ENCODE data around the gene MRPS34.

The MRPS34 gene

DNA sequence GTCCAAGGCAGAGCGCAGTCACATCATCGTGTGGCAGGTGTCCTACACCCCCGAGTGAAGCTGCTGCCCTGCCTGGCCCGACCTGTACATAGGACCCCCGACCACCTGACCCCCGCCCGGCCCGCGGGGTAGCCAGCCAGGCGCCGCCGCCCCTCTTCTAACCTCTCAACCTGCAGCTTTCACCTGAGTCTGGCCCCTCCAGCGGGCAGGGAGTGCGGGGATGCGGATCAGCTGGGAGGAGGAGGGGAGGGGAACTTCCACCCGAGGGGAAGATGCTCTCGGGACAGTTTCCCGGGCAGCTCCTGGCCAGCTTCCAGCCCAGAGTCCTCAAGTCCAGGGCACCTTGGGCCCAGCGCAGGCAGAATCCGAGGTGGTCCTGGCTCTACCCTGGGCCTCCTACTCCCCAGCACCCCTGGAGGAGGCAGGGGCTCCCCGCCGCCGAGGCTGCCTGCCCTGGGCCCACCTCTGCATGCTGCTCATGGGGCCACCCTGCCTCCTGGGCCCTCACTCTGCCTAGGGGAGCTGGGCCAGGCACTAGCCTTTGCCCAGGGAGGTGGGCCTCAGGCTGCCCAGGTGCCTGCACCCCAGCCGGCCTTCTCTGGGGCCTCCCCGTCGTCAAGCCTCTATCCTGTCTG, 4.0 kb downstream of the MRPS34 start:
- no peak for DNase-seq

DNA sequence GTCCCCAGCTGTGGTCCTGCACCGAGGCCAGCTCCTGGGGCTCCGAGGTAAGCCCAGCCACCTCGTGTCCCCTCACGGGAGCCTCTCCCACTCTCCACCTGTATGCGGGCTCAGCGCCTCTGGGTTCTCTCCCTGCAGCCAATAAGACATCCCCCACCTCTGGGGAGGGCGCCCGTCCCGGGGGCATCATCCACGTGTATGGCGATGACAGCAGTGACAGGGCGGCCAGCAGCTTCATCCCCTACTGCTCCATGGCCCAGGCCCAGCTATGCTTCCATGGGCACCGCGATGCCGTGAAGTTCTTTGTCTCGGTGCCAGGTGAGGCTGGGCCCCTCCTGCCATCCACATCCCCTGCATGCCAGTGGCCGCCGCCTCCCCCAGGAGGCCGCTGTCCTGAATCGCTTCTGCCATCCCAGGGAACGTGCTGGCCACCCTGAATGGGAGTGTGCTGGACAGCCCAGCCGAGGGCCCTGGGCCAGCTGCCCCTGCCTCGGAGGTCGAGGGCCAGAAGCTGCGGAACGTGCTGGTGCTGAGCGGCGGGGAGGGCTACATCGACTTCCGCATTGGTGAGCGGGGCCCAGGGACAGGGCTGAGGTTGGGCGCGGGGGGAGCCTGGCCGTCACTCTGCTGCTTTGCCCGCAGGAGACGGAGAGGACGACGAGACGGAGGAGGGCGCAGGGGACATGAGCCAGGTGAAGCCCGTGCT, 4.7 kb downstream of the MRPS34 start:
- no peak for DNase-seq

DNA sequence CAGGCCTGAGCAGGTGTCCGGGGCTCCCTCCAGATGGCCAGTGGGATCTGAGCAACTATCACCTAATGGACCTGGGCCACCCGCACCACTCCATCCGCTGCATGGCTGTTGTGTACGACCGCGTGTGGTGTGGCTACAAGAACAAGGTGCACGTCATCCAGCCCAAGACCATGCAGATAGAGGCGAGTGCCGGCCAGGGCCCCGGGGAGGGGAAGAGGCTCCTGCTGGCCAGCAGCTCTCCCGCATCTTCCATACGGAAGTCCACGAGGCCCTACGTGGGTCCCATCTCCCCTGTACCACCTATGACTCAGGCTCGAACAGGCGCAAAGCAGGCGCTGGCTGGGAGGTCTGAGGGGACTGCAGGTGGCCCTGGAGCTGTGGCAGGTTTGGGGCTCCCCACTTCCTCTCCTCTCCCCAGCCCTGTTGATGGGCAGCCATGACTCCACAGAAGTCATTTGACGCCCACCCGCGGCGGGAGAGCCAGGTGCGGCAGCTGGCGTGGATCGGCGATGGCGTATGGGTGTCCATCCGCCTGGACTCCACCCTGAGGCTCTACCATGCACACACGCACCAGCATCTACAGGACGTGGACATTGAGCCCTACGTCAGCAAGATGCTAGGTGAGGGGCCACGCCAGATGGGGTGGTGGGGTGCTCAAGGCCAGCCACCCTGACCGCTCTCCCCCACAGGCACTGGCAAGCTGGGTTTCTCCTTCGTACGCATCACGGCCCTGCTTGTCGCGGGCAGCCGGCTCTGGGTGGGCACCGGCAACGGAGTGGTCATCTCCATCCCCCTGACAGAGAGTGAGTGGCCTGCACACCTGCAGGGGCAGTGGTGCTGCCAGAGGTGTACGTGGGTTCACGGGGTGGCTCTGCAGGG, 5.6 kb downstream of the MRPS34 start:
- no peak for DNase-seq

DNA sequence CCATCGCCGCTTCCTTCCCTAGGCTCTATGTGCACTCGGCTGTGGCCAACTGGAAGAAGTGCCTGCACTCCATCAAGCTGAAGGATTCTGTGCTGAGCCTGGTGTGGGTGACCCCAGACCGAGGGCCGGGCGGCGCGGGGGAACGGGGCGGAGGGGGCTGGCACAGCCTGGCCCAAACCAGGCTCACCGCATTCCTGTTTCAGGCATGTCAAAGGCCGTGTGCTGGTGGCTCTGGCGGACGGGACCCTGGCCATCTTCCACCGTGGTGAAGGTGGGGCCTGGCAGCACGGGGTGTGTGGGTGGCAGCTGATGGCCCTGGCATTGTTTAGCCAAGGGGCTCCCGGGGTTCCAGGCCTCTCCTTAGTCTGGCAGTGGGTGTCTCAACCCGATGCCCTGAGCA, 6.2 kb downstream of the MRPS34 start:
- DNase-seq = no peak

DNA sequence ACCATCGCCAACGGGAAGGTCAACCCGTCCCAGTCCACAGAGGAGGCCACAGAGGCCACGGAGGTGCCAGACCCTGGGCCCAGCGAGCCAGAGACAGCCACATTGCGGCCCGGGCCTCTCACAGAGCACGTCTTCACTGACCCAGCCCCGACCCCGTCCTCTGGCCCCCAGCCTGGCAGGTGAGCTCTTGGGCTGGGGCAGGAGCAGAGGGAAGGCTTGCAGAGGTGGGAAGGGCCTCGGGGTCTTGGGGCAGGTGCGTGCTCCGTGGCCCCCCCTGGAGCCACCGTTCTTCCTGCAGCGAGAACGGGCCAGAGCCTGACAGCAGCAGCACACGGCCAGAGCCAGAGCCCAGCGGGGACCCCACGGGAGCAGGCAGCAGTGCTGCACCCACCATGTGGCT, 6.7 kb downstream of the MRPS34 start:
- no peak for DNase-seq

DNA sequence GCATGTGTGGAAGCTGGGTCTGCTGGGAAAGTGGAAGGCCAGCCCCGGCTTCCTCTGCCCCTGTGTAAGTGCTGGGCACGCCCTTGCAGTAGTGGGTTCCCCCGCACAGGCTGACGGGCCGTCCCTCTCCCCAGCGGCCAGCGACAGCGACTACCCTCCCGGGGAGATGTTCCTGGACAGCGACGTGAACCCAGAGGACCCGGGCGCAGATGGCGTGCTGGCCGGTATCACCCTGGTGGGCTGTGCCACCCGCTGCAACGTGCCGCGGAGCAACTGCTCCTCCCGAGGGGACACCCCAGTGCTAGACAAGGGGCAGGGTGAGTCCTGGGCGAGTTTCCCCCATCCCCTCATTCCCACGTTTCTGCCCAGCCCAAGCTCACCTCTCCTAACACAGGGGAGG, 7.1 kb downstream of the MRPS34 start:
- no peak for DNase-seq

DNA sequence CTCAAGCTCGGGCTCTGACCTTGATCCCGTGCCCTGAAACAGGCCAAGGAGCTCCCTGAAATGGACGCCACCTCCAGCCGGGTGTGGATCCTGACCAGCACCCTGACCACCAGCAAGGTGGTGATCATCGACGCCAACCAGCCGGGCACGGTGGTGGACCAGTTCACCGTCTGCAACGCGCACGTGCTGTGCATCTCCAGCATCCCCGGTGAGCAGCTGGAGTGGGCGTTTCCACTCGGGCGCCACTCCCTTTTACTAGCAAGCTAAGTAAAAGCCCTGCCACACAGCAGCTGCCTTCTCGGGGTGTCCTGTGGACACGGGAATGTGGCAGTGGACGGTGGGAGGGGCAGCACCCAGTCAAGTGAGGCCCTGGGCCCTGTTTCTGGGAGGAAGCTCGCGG, 8.0 kb downstream of the MRPS34 start:
- DNase-seq = no peak

DNA sequence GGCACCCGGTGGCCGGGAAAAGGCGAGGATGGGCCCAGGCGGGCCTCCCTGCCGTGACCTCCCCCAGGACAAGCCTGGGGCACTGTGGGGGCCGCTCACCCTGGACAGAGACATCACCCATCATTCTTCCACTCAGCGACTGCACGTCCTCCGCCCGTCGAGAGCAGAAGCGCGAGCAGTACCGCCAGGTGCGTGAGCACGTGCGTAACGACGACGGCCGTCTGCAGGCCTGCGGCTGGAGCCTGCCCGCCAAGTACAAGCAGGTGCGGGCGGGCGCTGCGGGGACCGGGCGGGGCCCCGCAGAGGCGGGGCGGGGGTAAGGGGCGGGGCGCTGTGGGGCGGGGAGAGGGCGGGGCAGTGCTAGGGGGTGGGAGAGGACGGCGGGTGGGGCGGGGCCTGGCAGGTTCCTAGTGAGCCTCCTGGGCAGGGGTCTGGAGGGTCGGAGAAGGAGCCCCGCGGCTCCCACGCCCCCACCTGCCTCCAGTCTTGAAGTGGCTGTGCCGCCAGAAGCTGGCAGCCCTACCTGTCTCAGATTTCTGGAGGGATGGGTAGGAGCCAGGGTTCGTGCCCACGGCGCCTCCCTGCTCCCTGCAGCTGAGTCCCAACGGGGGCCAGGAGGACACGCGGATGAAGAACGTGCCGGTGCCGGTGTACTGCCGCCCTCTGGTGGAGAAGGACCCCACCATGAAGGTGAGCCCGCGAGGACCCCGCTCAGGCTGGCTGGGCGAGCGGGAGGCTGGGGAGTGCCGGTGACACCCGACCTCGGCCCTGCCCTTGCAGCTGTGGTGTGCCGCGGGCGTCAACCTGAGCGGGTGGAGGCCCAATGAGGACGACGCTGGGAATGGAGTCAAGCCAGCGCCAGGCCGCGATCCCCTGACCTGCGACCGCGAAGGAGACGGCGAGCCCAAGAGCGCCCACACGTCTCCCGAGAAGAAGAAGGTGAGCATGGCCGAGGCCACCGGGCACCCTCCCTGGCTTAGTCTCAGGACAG, 9.1 kb downstream of the MRPS34 start:
- no peak for DNase-seq

DNA sequence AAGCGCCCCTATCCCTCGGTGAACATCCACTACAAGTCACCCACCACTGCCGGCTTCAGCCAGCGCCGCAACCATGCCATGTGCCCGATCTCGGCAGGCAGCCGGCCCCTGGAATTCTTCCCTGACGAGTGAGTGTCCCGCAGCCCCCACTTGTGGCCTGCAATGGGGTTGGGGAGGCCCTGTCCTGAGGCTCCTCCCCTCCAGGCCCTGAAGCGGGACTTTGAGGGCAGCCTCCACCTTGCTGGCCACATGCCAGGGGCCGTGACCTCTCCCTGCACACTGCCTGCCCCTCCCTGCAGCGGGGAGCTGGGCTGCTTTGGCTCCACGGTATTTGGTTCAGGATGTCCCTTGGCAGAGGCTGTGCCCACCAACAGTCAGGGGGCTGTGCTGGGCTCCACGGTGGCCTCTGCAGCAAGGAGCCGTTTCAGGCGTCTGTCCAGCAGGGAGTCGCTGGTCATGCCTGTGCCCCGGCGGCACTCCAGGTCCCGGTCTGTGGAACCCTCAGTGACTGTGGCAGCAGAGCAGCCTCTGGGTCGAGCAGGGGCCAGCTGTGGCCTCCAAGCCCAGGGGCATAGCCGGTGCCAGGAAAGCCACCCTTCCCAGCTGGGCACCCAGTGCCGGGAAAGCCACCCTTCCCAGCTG, 9.9 kb downstream of the MRPS34 start:
- no peak for DNase-seq

DNA sequence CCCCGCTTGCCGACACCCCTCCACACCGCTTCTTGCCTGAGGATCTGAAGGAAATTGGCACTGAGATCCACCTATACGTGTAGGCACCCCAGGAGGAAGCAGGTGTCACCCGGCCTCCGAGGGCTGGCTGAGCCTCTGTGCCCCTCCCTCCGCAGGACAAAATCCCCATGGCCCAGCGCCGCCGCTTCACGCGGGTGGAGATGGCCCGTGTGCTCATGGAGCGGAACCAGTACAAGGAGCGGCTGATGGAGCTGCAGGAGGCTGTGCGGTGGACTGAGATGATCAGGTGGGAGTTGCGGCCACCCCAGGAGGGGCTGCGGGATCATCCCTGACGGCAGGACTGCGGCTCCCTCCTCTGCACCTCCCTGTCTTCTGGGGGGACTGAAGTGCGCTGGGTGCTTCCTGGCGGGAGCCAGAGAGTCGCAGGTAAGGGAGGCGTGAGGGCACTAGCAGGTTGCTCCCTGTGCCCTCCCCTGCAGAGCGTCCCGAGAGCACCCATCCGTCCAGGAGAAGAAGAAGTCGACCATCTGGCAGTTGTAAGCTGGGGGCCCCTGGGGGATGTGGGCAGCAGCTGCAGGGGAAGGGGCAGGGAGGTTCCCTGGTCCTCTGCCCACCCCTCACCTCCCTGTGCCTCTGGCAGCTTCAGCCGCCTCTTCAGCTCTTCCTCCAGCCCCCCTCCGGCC, 10.6 kb downstream of the MRPS34 start:
- no peak for DNase-seq

DNA sequence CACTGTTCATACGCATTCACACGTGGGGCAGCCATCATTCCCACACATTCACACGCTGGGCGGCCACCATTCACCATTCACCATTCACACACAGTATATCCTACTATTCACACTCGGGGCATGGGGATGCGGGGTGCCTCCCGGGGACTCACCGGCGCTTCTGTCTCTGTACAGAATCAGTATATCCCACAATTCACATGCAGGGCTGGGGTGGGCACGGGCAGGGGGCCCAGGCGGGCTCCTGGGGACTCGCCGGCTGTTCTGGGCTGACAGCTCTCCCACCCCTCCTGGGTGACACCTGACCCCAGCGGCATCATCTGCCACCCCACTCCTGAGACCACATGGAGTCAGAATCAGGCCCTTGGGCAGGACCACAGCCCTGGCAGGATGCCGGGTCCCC, 11.2 kb downstream of the MRPS34 start:
- no peak for DNase-seq

DNA sequence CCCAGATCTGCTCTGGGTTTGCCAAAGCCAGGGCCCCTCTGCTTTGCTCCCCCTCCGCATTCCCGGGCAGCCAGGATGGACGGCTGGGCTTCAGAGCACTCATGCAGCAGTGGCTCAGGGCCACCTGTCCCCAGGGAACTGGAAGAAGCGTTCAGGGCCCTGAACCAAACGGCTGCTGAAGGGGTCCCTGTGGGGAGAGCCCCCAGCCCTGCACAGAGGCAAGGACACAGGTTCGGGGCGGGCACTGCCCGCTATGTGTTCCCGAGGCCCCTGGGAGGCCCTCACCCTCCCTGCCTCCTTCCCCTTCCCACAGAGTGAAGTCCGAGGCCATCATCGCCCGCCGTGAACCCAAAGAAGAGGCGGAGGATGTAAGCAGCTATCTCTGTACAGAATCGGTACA, 12.0 kb downstream of the MRPS34 start:
- no peak for DNase-seq

DNA sequence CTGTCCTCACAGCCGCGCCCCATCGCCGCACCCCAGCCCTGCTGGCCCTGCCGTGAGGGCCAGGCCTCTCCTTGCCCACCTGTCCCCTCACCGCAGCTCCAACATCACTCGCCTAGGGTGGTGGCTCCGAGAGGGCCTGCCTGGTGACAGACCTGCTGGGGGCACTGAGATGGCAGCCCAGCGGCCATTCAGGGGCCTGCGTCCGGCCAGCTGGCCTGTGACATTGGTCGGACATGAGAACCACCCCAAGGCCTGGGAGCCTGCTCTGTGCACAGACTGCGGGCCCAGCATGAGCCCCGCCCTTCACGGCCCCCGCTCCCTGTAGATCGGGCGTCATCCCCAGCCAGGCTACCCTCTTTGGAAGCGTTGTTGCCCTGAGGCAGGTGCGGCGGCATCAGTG, 13.4 kb downstream of the MRPS34 start:
- DNase-seq = no peak

DNA sequence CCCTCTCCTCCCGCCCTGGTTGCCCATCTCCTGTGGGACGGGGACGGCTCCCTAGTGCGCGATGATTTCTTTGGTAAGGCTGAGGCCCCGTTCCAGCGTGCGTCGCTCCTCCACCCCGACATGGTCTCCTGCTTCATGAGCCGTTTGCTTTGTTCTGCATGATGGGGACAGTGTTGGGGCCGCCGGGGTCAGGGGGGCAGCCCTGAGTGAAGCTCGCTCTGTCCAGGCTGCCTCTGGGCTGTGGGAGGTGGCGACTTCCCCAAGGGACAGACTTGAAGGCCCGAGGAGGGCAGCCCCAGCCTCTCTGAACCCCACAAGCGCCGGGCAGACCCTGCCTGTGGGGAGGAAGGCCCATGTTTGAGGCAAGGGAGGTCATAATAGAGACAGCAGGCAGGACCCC, 14.0 kb downstream of the MRPS34 start:
- DNase-seq = no peak

DNA sequence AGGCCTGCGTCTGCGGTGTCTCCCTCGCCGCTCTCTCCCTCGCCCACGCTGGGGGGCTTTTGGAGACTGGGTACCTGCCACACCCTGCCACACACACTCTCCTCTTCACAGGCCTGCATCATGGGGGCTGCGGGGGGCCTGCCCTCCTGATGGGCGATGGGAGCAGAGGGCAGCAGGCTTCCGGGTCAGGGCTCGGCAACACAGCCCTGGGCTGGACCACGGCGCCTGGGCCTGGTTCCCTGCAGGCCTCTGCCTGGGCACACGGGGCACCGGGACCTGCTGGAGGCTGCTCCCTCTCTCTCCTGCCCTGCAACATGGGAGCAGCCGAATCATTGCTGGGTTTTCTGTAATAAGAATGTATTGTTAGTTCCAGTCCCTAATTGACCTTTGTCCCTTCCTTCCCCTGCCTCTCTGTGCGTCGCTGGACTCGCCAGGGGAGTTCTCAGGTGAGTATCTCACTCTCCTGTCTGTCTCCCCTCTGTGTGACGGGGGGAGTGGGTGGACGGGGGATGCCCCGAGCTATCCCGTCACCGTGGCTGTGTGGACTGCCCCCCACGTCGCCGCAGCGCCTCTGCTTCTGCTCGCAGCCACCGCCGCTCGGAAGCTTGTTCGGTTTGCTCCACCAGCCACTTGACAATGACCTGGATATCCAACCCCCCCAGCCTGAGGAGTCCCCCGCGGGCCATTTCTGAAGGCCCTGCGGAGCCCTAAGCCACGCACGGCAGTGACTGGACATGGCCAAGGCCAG, 15.0 kb downstream of the MRPS34 start:
- DNase-seq = no peak

DNA sequence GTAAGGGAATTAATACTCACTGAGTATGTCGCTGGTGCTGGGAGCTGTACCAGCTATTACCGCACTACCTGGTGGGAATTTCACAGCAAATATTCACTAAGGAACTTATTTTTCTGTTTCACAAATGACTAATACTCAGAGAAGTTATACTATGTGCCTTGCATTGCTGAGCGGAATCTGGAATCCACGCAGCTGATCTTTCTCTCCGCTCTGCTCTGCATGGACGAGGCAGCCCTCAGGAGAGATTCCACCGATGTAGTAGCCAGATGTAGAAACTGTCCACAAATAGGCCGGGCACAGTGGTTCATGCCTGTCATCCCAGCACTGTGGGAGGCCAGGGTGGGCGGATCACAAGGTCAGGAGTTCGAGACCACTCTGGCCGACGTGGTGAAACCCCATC, 18.7 kb downstream of the MRPS34 start:
- no peak for DNase-seq

DNA sequence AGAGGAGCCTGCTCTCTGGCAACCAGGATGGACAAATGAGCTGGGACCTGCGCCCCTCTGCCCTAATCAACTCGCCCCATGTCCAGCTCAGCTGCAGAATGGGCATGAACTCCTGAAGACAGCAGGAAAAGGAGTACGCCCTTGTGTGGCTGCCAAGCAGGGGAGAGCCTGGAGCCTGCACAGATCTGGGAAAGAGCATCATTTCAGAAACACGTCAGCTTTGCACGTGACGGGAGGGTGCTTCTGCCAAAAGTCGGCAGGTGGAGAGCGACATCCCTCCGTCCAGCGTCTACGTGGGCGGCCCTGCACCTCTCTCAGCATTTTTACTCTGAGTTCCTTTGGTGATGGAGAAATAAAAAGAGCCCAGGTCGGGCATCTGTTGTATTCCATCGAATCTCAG, 20.1 kb downstream of the MRPS34 start:
- DNase-seq = no peak

DNA sequence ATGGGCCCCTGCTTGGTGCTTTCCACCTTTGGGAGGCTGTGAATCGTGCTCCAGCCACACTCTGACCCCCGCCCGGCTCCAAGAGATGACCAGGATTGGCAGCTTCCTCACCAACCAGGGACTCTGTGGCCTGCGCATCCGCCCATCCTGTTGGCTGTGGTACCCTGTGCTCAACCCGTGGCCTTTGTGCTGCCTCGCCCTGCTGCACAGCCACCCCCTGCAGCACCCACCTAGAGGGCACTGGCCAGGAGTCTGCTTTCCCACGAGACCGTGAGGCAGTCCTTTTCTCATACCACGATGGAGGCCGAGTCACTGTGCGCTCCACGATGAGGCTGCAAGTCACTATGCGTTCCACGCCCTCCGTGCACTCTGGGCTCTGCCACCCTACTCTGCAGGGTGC, 21.0 kb downstream of the MRPS34 start:
- no peak for DNase-seq

DNA sequence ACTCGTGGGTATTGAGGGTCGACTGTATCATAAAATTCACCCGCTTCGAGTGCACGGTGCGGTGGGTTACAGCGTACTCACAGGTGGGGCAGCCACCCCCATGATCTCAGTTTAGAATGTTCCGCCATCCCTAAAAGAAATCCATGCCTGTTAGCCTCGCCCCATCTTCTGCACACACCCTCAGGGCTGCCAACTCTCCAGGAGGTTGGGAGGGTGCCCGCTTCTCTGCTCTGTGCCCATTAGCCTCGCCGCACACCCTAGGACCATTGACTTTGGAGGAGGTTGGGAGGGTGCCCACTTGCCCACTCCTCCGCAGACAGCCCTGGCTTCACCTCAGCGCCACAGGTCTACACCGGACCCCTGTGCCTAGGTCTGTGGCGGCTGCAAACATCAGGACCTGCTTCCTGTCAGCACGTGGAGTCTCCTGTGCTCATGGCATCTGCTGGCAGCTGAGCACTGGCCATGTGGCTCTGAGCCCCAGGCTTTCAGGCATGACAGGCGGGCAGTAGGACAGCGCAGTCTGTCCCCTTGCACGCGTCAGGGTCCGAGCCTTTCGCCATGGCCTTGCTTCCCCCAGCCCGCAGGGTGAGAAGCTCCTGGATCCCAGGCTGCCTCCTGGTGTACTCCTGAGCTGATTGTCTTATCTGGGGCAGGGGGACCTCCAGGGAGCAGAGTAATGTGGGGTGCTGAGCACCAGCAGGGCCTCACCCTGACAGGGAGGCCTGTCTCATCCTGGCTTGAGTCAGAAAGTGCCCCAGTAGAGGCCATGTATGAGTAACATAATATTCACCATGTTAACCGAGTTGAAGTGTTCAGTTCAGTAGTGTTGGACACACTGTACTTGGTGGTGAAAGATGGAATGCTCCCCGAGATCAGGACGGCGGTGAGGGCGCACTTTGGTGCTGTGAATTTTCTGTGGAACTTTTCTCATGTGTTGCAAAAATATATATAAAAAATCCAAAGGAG, 23.5 kb downstream of the MRPS34 start:
- DNase-seq = no peak

DNA sequence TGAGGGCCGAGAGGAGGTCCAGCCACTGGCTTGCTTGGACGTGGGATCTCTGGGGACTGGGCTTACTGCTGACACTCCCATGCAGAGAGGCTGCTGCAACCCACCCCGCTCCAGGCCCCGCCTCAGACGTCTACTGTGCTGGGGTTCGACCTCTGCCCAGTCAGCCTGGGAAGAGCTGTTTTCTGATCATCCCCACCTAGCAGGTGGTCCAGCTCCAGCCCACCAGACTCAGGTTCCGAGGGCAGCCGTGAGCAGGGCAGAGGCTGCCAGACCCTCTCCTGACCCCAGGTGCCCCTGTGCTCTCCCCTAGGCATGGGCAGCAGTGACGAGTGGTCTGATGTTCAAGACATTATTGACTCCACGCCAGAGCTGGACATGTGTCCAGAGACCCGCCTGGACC, 25.0 kb downstream of the MRPS34 start:
- no peak for DNase-seq
